Calu3 (cell line): ENCODE results near the gene TRPV5. TPM values are rescaled to one million over a fixed set of nuclear protein-coding genes. Genes with fewer than 3 reads are reported as not detected.

ENCODE experiments used
- BruUV-seq: library from RNA; stranded (reverse); fragments of 400-500 nt; replicated peaks from 2 replicates; lab custom pipeline; 2021; lab: Mats Ljungman, UMichigan
- CTCF ChIA-PET: fragments of 300-600 bp; sonication (Branson Sonifier 250); formaldehyde crosslinking; loops from one replicate; lab custom pipeline; 2022; ENCODE audit warnings: antibody characterized with exemption; lab: Charles Lee
- DNase-seq: peaks from one replicate; pipeline ENCODE4 v3.0.0; 2022
- H3K27ac Mint-ChIP-seq: one replicate; pipeline ENCODE4 v1.8.0; 2022; ENCODE audit warnings: mixed read lengths; ENCODE audit not compliant: unreplicated experiment
- H3K27me3 Mint-ChIP-seq: one replicate; pipeline ENCODE4 v1.8.0; 2022; ENCODE audit warnings: mixed read lengths; ENCODE audit not compliant: unreplicated experiment
- H3K36me3 Mint-ChIP-seq: one replicate; pipeline ENCODE4 v1.8.0; 2022; ENCODE audit warnings: mild to moderate bottlenecking, moderate library complexity, mixed read lengths; ENCODE audit not compliant: insufficient read depth, unreplicated experiment
- H3K4me1 Mint-ChIP-seq: one replicate; pipeline ENCODE4 v1.8.0; 2022; ENCODE audit warnings: mild to moderate bottlenecking, low read depth, mixed read lengths; ENCODE audit not compliant: unreplicated experiment
- H3K4me3 Mint-ChIP-seq: one replicate; pipeline ENCODE4 v1.8.0; 2022; ENCODE audit warnings: mild to moderate bottlenecking, low read depth, moderate library complexity, mixed read lengths; ENCODE audit not compliant: unreplicated experiment
- H3K9me3 Mint-ChIP-seq: one replicate; pipeline ENCODE4 v1.8.0; 2022; ENCODE audit warnings: low read depth, mixed read lengths; ENCODE audit not compliant: unreplicated experiment
- CTCF ChIP-seq: fragments of 200-600 bp; IDR thresholded peaks from one replicate; pipeline ENCODE4 v1.8.0; 2022; ENCODE audit warnings: antibody characterized with exemption; ENCODE audit not compliant: unreplicated experiment
- intact Hi-C: fragments of 100-400 bp; cut with micrococcal nuclease; formaldehyde crosslinking; loops from one replicate; pipeline ENCODE4 v1.10.0; 2022; ENCODE audit not compliant: unreplicated experiment
- total RNA-seq: library from RNA; stranded (reverse); gene quantifications from 2 replicates; pipeline ENCODE4 v1.2.3, GENCODE V29; 2022

TRPV5 gene
- total RNA-seq, 1 experiment from 2014 or later: not detected

GRCh38 chr7:142910481-142910880 is 23.1 kb downstream of the TRPV5 start:
- H3K36me3 Mint-ChIP-seq: peaks cover 6% of the 10 kb centered on the region
- DNase-seq: no peak
- no peaks in the 10 kb centered on the region for H3K27me3 Mint-ChIP-seq
- no peaks in the 10 kb centered on the region for H3K9me3 Mint-ChIP-seq
- TF ChIP-seq CTCF: no peak
- H3K27ac Mint-ChIP-seq: peak overlapping the region; percentile 58
- intact Hi-C loops: no loop called here
- peaks cover 56% of the 10 kb centered on the region for H3K4me1 Mint-ChIP-seq
- CTCF ChIA-PET: interaction anchor here (0.5 to 1.6 kb wide), 11 partner anchors 11 to 305 kb away, joined by 3 to 7 read pairs (median 3); no protein-coding TSS in a partner anchor
- no TSS peak for BruUV-seq
- H3K4me3 Mint-ChIP-seq: no peak overlapping the region

GRCh38 chr7:142910031-142910433 is 23.5 kb downstream of the TRPV5 start:
- H3K27me3 Mint-ChIP-seq: no peaks in the 10 kb centered on the region

GRCh38 chr7:142908921-142909890 is 24.3 kb downstream of the TRPV5 start:
- DNase-seq: peak; percentile 34
- no peak for TF ChIP-seq CTCF
- no peaks in the 10 kb centered on the region for H3K27me3 Mint-ChIP-seq
- peaks cover 52% of the 10 kb centered on the region for H3K4me1 Mint-ChIP-seq
- CTCF ChIA-PET: interaction anchor here (0.6 to 1.6 kb wide), 6 partner anchors 9 to 306 kb away, joined by 3 to 7 read pairs (median 4); no protein-coding TSS in a partner anchor
- peak overlapping the region; percentile 58 for H3K27ac Mint-ChIP-seq
- H3K9me3 Mint-ChIP-seq: no peaks in the 10 kb centered on the region
- peak overlapping the region; percentile 17 for H3K4me3 Mint-ChIP-seq
- no TSS peak for BruUV-seq
- peaks cover 6% of the 10 kb centered on the region for H3K36me3 Mint-ChIP-seq
- intact Hi-C loops: no loop called here

More at GRCh38 chr7:142910031-142910433, 23.5 kb downstream of the TRPV5 start:
- H3K4me1 Mint-ChIP-seq: peaks cover 56% of the 10 kb centered on the region
- TF ChIP-seq CTCF: no peak
- CTCF ChIA-PET: interaction anchor here (0.5 to 1.6 kb wide), 12 partner anchors 11 to 305 kb away, joined by 3 to 7 read pairs (median 3); no protein-coding TSS in a partner anchor
- peak overlapping the region; percentile 58 for H3K27ac Mint-ChIP-seq
- no peak overlapping the region for H3K4me3 Mint-ChIP-seq
- no peaks in the 10 kb centered on the region for H3K9me3 Mint-ChIP-seq
- DNase-seq: no peak
- no TSS peak for BruUV-seq
- peaks cover 6% of the 10 kb centered on the region for H3K36me3 Mint-ChIP-seq
- intact Hi-C loops: no loop called here

- H3K9me3 Mint-ChIP-seq: no peaks in the 10 kb centered on the region
- peak overlapping the region; percentile 58 for H3K27ac Mint-ChIP-seq
- BruUV-seq: no TSS peak
- no peaks in the 10 kb centered on the region for H3K27me3 Mint-ChIP-seq
- no peak for DNase-seq
- TF ChIP-seq CTCF: no peak
- CTCF ChIA-PET: no interaction called here
- peak overlapping the region; percentile 17 for H3K4me3 Mint-ChIP-seq
- H3K4me1 Mint-ChIP-seq: peaks cover 43% of the 10 kb centered on the region
- intact Hi-C loops: no loop called here
- H3K36me3 Mint-ChIP-seq: peaks cover 6% of the 10 kb centered on the region
These were observed 25.3 kb downstream of the TRPV5 start for GRCh38 chr7:142908290-142908689.
